HL-60 (cell line): ENCODE data around the gene HPS1.

Experiments used
- CTCF ChIP-seq: IDR thresholded peaks from one replicate; pipeline ENCODE4 v1.5.1; 2011; ENCODE audit warnings: low read length, control low read depth, inconsistent platforms; ENCODE audit not compliant: insufficient read depth
- GABPA ChIP-seq: IDR thresholded peaks from 2 replicates; pipeline ENCODE4 v1.6.1; 2012; ENCODE audit warnings: low read depth
- REST ChIP-seq: IDR thresholded peaks from 2 replicates; pipeline ENCODE4 v1.6.1; 2012; ENCODE audit warnings: low read depth; ENCODE audit not compliant: insufficient replicate concordance

DNA sequence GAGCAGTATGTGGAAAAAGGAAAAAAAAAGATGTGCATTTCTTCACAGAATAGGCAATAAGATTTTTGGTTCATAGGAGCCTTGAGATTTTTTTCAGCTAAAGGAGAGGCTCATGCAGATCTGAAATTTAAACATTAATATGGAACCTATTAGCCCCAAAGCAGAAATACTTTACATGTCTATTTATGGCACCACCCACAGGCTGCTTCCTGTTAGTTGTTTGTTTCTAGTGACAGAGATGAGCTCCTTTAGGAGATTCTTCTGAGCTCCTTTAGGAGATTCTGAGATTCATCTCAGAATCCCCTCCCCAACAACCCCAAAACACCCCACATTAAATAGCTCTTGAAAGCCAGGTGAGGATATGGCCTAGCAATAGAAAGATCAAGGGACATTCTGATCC is 27.9 kb upstream of the HPS1 start:
- TF ChIP-seq CTCF (no peak), GABPA (no peak), REST (no peak)
